T-helper 1 cell treated with Interleukin-12 subunit alpha and Interleukin-12 subunit beta and Interleukin-4 antibody, amounts not matched to agents 30 ng/mL and 1 ng/mL, for 36 hours (primary cell): ENCODE measurements around the gene PPP1R2. TPM values are rescaled to one million over a fixed set of nuclear protein-coding genes. Genes with fewer than 3 reads are reported as not detected.

Experiments
- intact Hi-C: fragments of 100-400 bp; cut with micrococcal nuclease; formaldehyde crosslinking; loops from one replicate; pipeline ENCODE4 v1.15.1; 2024
- total RNA-seq: library from RNA; stranded (reverse); gene quantifications from 2 replicates; pipeline ENCODE4 v1.2.3, GENCODE V29; 2022

PPP1R2 gene
- total RNA-seq, 1 donor from 2014 or later = 76.8 TPM

GRCh38 chr3:195566797-195567196 lies 23.7 kb upstream of the PPP1R2 start:
- intact Hi-C loops = no loop called here

DNA sequence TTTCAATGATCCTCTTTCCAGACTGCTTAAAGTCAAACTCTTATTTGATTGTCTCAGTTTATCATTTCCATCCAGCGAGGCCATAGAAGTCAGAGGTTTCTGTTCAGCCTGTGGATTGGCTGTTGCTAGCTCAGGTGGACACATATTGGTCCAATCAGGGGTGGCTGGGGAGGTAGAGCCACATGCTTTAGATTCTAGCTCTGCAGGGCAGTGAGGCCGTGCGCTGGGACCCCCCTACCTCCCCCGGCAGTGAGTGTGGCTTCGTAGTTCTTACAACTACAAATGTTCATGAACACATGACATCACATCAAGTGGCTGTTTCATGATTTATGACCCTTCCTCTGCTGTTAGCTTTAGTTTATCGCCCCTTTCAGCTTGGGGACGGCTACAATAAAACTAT lies 22.6 kb upstream of the PPP1R2 start:
- intact Hi-C loops = no loop called here

GRCh38 chr3:195563317-195563716 lies 20.2 kb upstream of the PPP1R2 start:
- intact Hi-C loops = no loop called here

DNA sequence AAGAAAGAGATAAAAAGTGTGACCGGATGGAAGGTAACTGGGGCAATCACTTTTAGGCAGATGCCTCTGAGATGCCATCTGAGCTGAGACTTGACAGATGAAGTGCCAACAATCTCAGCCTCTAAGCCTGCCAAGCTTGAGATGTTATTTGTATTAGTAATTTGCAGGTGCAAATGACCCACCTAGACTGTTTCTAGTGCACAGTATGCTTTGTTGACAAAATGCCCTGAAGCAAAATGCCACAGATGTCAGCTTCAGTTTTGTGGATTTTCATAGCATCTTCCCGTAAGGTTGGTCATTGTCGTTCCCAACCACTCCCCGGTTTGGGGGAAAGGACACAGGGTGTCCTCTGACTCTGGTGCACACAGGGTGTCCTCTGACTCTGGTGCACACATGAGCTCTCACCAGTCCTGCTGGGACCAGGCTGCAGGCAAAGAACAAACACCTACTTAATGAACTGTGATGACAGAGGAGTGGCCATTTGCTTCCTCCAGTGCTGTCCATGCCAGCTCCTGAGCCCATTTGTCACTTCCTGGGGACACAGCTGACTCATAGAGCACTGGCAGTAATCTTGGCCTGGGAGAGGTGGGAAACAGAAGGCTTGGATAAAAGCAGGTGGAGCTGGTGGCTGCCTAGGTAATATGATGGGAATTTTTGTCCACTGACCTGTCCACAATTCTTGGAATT lies 16.7 kb upstream of the PPP1R2 start:
- intact Hi-C loops = loop anchor here (5.0 kb wide), 1 partner anchor 97 kb away; no protein-coding TSS in a partner anchor

- intact Hi-C loops = loop anchor here (1.0 to 5.0 kb wide), 4 partner anchors 8 to 293 kb away; no protein-coding TSS in a partner anchor
Observed at GRCh38 chr3:195558602-195559001, 15.5 kb upstream of the PPP1R2 start.

GRCh38 chr3:195557322-195557721 lies 14.2 kb upstream of the PPP1R2 start:
- intact Hi-C loops = loop anchor here (5.0 kb wide), 1 partner anchor 100 kb away; no protein-coding TSS in a partner anchor

- intact Hi-C loops = loop anchor here (5.0 kb wide), 1 partner anchor 101 kb away; no protein-coding TSS in a partner anchor
Observed at GRCh38 chr3:195556390-195556789, 13.3 kb upstream of the PPP1R2 start.

DNA sequence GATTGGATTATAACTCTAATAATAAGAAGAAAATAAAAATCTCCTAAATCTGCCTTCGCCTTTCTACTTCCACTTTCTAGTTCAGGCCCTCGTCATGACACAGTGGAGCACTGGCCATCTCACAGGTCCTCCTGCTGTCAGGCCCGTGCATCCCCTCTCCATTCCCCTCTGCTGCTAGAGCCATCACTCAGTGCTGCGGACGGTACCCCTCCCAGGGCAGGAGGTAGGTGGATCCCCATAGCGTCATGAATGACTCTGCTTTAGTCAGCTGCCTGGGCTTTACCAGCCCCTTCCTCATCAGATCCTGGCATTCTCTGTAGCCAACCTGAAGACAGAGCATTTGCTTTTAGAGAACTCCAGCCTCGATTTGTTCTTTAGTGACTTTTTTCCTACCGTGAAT lies 12.0 kb upstream of the PPP1R2 start:
- intact Hi-C loops = loop anchor here (5.0 kb wide), 1 partner anchor 102 kb away; no protein-coding TSS in a partner anchor

- intact Hi-C loops = no loop called here
Observed at GRCh38 chr3:195554458-195554857, 11.3 kb upstream of the PPP1R2 start.

- intact Hi-C loops = no loop called here
Observed at GRCh38 chr3:195553268-195553667, 10.1 kb upstream of the PPP1R2 start.

- intact Hi-C loops = loop anchor here (2.0 kb wide), 2 partner anchors 35 to 299 kb away; no protein-coding TSS in a partner anchor
Observed at GRCh38 chr3:195551381-195551978, 8.4 kb upstream of the PPP1R2 start.

- intact Hi-C loops = loop anchor here (1.0 to 2.0 kb wide), 3 partner anchors 8 to 300 kb away; no protein-coding TSS in a partner anchor
Observed at GRCh38 chr3:195550723-195551122, 7.6 kb upstream of the PPP1R2 start.

GRCh38 chr3:195549931-195550519 lies 6.9 kb upstream of the PPP1R2 start:
- intact Hi-C loops = loop anchor here (1.0 to 10.0 kb wide), 7 partner anchors 8 to 1415 kb away; partner anchors contain the start of gene HES1

DNA sequence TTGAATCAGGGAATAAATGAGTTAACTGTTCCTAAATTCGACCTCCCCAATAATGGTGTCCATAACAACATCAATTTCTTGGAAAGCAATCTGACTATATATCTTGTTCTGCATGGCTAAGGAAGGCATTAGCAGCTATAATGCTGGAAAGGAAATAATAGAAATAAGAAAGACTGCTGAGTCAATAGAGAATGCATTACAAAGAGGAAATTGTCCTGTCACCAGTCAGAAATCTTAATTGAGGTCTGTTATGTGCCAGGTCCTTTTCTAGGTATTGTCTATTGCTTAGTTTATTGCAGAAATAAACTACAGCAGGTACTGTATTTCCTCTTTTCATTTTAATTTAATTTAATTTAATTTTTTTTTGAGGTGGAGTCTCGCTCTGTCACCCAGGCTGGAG lies 5.9 kb upstream of the PPP1R2 start:
- intact Hi-C loops = loop anchor here (5.0 to 10.0 kb wide), 4 partner anchors 253 to 1414 kb away; partner anchors contain the start of gene HES1

DNA sequence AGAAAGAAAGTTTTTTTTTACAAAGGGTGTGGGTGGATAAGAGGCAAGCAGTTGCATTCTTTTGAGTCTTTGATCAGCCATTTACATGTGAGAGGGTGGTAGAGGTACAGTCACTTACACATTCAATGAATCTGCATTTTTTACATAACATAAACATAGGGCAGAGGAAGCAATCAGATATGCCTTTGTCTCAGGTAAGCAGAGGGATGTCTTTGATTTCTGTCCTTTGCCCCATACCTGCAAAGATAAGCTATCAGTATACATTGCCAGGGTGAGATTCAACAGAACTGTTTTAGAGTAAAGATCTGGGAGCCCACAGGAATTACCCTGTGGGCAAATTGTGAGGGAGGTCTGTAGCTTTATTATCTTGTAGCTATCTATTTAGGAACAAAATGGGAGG lies 5.4 kb upstream of the PPP1R2 start:
- intact Hi-C loops = loop anchor here (5.0 to 10.0 kb wide), 4 partner anchors 254 to 1414 kb away; partner anchors contain the start of gene HES1

DNA sequence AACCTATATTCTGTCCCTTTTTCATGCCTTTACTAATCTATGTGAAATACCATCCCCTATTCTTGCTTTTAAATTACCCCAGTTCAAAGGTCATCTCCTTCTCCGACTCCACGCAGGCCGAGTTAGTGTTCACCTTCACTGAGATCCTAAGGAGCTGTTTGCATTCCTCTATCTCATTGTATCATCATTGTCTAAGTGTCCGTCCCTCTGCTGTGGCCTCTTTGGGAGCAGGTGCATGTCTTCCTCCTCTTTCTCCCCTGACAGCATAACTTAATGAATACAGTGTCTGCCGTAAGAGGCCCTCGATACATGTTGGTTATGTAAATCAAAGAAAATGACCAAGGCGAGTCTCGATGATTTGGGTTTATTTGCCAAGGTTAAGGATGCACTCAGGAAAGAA lies 4.9 kb upstream of the PPP1R2 start:
- intact Hi-C loops = loop anchor here (5.0 to 10.0 kb wide), 4 partner anchors 254 to 1413 kb away; partner anchors contain the start of gene HES1

DNA sequence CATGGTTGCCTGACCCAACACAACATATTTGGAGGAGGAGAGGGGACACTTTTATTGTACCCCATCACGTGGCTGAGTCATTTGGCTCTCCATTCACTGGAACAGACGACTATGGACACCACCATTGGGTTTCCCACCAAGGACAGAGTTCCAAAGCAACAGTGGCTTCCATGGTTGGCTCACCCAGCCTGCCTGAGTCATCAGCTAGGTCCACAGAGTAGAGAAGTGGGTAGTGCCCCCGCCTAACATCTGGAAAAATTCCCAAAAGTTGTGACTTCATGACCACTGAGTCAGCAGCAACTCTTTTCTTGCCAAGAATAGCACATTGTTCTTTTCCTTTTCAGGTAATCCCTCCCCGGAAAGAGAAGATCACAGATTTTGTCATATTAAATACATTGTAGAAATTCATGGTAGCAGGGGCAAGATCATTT lies 3.0 kb upstream of the PPP1R2 start:
- intact Hi-C loops = loop anchor here (5.0 to 10.0 kb wide), 4 partner anchors 256 to 1411 kb away; partner anchors contain the start of gene HES1

GRCh38 chr3:195544634-195545033 lies 1.5 kb upstream of the PPP1R2 start:
- intact Hi-C loops = loop anchor here (1.0 to 10.0 kb wide), 8 partner anchors 14 to 1410 kb away; partner anchors contain the start of genes ATP13A3, FAM43A and HES1

GRCh38 chr3:195544230-195544536 lies 1.1 kb upstream of the PPP1R2 start:
- intact Hi-C loops = loop anchor here (5.0 to 10.0 kb wide), 6 partner anchors 397 to 1409 kb away; partner anchors contain the start of genes ATP13A3, FAM43A and HES1

DNA sequence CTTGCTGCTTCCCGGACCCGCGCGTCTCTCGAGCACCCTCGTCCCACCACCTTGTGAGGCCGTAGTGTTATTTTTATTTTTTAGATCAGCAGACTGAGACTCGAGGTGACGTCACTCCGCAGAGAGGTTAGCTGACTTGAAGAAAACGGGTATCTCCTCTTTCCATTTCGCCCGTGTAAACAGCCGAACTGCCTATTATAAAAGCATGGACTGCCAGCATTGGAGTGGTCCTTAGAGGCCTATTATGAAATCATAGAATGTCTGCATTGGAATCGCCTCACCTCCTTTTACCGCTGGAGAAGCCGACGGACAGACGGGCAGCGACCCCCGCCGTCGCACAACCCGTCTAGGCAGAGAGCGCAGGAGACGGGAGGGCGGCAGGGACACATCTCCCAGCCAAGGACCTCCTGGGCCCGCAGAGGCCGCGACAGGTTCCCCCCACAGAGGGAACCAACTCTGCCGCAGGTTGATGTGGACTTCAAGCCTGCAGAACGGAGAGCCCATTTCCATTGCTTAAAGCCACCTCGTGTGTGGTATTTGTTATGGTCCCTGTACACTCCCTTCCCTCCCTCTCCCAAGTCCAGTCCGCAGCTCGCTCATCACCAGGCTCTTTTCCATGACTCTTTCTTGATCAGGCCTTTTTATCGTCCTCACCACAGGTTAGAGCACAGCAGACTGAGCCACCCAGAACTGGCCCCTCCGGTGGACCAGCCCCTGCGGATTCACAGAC lies 540 bp upstream of the PPP1R2 start:
- intact Hi-C loops = loop anchor here (1.0 to 10.0 kb wide), 11 partner anchors 21 to 1409 kb away; partner anchors contain the start of genes ACAP2, ATP13A3, FAM43A and HES1

GRCh38 chr3:195542316-195542697 lies 818 bp downstream of the PPP1R2 start:
- intact Hi-C loops = loop anchor here (2.0 to 10.0 kb wide), 7 partner anchors 366 to 1408 kb away; partner anchors contain the start of genes ATP13A3, FAM43A, HES1 and TNK2
